Activated CD4-positive, CD25-positive, alpha-beta regulatory T cell (primary cell): Measurements from ENCODE around the gene HHLA2.
"Not testable (repeated sequence)": the region's sequence is repeated elsewhere in the genome, so short reads cannot be mapped to it uniquely, and the experiment has no call there.

ENCODE experiments used
- DNase-seq, 4 experiments: peaks; one replicate each; lab custom pipeline; 2025; lab: John Stamatoyannopoulos, UW

Gene HHLA2

GRCh38 chr3:108342837-108343486 is 46.6 kb downstream of the HHLA2 start:
- DNase-seq: no peak

- no peak for DNase-seq
Observed at GRCh38 chr3:108343491-108343890, 47.1 kb downstream of the HHLA2 start.

- DNase-seq: no peak
Observed at GRCh38 chr3:108345492-108346205, 49.3 kb downstream of the HHLA2 start.

- no peak for DNase-seq
Observed at GRCh38 chr3:108346301-108347227, 50.2 kb downstream of the HHLA2 start.

- no peak for DNase-seq
Observed at GRCh38 chr3:108352176-108352575, 55.8 kb downstream of the HHLA2 start.

- no peak for DNase-seq
Observed at GRCh38 chr3:108354562-108354961, 58.2 kb downstream of the HHLA2 start.

- no peak for DNase-seq
Observed at GRCh38 chr3:108357042-108357441, 60.7 kb downstream of the HHLA2 start.

- no peak for DNase-seq
Observed at GRCh38 chr3:108359011-108359410, 62.7 kb downstream of the HHLA2 start.

GRCh38 chr3:108376026-108376425 is 79.7 kb downstream of the HHLA2 start:
- DNase-seq: no peak

- DNase-seq: no peak
Observed at GRCh38 chr3:108377384-108377783, 81.0 kb downstream of the HHLA2 start.

- DNase-seq: no peak
Observed at GRCh38 chr3:108378153-108378951, 82.0 kb downstream of the HHLA2 start.

GRCh38 chr3:108378952-108379342 is 82.6 kb downstream of the HHLA2 start:
- not testable (repeated sequence) for DNase-seq

- DNase-seq: no peak
Observed at GRCh38 chr3:108380128-108380795, 83.9 kb downstream of the HHLA2 start.

- DNase-seq: no peak
Observed at GRCh38 chr3:108381529-108382140, 85.3 kb downstream of the HHLA2 start.

GRCh38 chr3:108383306-108383705 is 87.0 kb downstream of the HHLA2 start:
- no peak for DNase-seq

GRCh38 chr3:108387063-108387462 is 90.7 kb downstream of the HHLA2 start:
- DNase-seq: no peak

- no peak for DNase-seq
Observed at GRCh38 chr3:108388136-108389132, 92.1 kb downstream of the HHLA2 start.

- no peak for DNase-seq
Observed at GRCh38 chr3:108389372-108389771, 93.0 kb downstream of the HHLA2 start.

GRCh38 chr3:108391917-108392593 is 95.7 kb downstream of the HHLA2 start:
- DNase-seq: no peak
